Adrenal gland (tissue), 5 donors: Measurements from ENCODE around the gene SIRT6.

Source experiments
- POLR2A ChIP-seq, 2 donors: fragments of 450-650 bp; IDR thresholded peaks; one replicate each; pipeline ENCODE4 v1.6.1; 2017; ENCODE audit warnings: antibody characterized with exemption in 2 of 2, mild to moderate bottlenecking in 2 of 2, moderate library complexity in 1 of 2
- TF ChIP-seq, protein P1 (sequence below), 6 experiments: fragments of 450-650 bp in 4 of 6; fragments of 200-600 bp in 2 of 6; sonication (generic) in 1 of 6; IDR thresholded peaks; 1 replicate in 5 of 6; 2 replicates in 1 of 6; pipeline versions ENCODE4 v1.5.1 to v1.8.0; 2016 to 2021; ENCODE audit warnings: antibody characterized with exemption in 6 of 6, mild to moderate bottlenecking in 2 of 6, moderate library complexity in 1 of 6
- donor health status: DM: no; HTN: no; CAD: no.

DNA sequence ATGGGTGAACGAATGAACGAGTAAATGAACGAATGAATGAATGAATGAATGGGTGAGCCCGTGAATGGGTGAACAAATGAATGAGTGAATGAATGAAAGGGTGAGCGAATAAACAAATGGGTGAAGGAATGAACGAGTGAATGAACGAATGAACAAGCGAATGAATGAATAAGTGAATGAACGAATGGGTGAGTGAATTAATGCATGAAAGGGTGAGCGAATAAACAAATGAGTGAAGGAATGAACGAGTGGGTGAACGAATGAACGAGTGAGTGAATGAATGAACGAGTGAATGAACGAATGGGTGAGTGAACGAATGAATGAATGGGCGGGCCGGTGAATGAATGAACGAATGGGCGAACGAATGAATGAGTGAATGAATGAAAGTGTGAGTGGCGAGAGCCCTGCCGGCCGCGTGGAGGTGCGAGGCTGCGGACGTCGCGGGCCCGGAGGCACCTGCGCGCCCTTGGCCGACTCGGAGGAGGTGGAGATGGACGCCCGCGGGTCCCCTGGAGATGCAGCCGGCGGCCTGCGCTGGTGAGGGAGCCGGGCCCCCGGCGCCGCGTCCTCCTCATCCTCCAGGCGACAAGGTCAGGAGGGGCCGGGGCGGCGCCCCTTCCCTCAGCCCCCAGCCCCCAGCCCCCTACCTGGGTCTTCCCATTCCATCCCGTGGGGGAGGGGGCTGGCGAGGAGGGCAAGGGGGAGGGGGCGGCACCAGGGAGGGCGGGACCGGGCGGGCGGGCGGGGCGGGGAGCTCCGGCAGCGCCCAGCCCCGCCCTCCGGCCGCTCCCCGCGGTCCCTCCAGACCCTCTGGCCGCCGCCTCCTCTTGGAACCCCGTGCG, 15.5 kb upstream of the SIRT6 start:
- TF ChIP-seq, protein P1, sequence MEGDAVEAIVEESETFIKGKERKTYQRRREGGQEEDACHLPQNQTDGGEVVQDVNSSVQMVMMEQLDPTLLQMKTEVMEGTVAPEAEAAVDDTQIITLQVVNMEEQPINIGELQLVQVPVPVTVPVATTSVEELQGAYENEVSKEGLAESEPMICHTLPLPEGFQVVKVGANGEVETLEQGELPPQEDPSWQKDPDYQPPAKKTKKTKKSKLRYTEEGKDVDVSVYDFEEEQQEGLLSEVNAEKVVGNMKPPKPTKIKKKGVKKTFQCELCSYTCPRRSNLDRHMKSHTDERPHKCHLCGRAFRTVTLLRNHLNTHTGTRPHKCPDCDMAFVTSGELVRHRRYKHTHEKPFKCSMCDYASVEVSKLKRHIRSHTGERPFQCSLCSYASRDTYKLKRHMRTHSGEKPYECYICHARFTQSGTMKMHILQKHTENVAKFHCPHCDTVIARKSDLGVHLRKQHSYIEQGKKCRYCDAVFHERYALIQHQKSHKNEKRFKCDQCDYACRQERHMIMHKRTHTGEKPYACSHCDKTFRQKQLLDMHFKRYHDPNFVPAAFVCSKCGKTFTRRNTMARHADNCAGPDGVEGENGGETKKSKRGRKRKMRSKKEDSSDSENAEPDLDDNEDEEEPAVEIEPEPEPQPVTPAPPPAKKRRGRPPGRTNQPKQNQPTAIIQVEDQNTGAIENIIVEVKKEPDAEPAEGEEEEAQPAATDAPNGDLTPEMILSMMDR (IDR thresholded peaks at IDR 0.05): no peak
- TF ChIP-seq POLR2A (IDR thresholded peaks at IDR 0.05): no peak
